Effector memory CD8-positive, alpha-beta T cell (primary cell): ENCODE data around the gene ASCL5.
A peak's percentile ranks its signal among the peaks of the same experiment; 100 is the strongest.

ENCODE experiments used
- ATAC-seq: fragments of 150-1000 bp; cut with Tn5 transposase; replicated peaks from 2 replicates; pipeline ENCODE4 v1.10.0; 2021; ENCODE audit warnings: mild to moderate bottlenecking, moderate library complexity
- DNase-seq, 3 experiments: peaks; one replicate each; pipeline ENCODE4 v3.0.0; 2021
- H3K27ac Mint-ChIP-seq, 2 donors: one replicate each; pipeline ENCODE4 v1.8.0; 2022; ENCODE audit warnings: mild to moderate bottlenecking in 2 of 2, mixed read lengths in 2 of 2, moderate library complexity in 2 of 2
- H3K27me3 Mint-ChIP-seq, 2 donors: one replicate each; pipeline ENCODE4 v1.8.0; 2022; ENCODE audit warnings: mixed read lengths in 2 of 2
- H3K36me3 Mint-ChIP-seq: one replicate; pipeline ENCODE4 v1.8.0; 2022; ENCODE audit warnings: mild to moderate bottlenecking, moderate library complexity, mixed read lengths; ENCODE audit not compliant: insufficient read depth
- H3K4me1 Mint-ChIP-seq, 2 donors: one replicate each; pipeline ENCODE4 v1.8.0; 2022; ENCODE audit warnings: low read depth in 2 of 2, mixed read lengths in 2 of 2
- H3K4me3 Mint-ChIP-seq, 2 donors: one replicate each; pipeline ENCODE4 v1.8.0; 2022; ENCODE audit warnings: mild to moderate bottlenecking in 2 of 2, mixed read lengths in 2 of 2, moderate library complexity in 2 of 2
- H3K9me3 Mint-ChIP-seq, 2 donors: one replicate each; pipeline ENCODE4 v1.8.0; 2022; ENCODE audit warnings: mixed read lengths in 2 of 2

The ASCL5 gene

GRCh38 chr1:201089596-201089995 is 37.4 kb downstream of the ASCL5 start:
- DNase-seq = no peak
- Mint-ChIP-seq H3K27me3 (peaks cover 47 to 66% of the 10 kb centered on the region in 2 donors), H3K4me3 (no peak overlapping the region), H3K27ac (no peak overlapping the region), H3K9me3 (no peaks in the 10 kb centered on the region), H3K36me3 (peaks cover 4% of the 10 kb centered on the region), H3K4me1 (no peaks in the 10 kb centered on the region)
- no peak for ATAC-seq

GRCh38 chr1:201088901-201089525 is 38.0 kb downstream of the ASCL5 start:
- ATAC-seq = no peak
- no peak for DNase-seq
- Mint-ChIP-seq H3K36me3 (peaks cover 4% of the 10 kb centered on the region), H3K9me3 (no peaks in the 10 kb centered on the region), H3K27me3 (peaks cover 46 to 66% of the 10 kb centered on the region in 2 donors), H3K4me1 (no peaks in the 10 kb centered on the region), H3K27ac (no peak overlapping the region), H3K4me3 (no peak overlapping the region)

GRCh38 chr1:201088395-201088794 is 38.6 kb downstream of the ASCL5 start:
- peaks cover 44 to 61% of the 10 kb centered on the region in 2 donors for H3K27me3 Mint-ChIP-seq
- no peaks in the 10 kb centered on the region for H3K4me1 Mint-ChIP-seq
- H3K4me3 Mint-ChIP-seq = no peak overlapping the region
- ATAC-seq (no peak), DNase-seq (no peak)
- H3K27ac Mint-ChIP-seq = no peak overlapping the region
- H3K9me3 Mint-ChIP-seq = no peaks in the 10 kb centered on the region
- peaks cover 4% of the 10 kb centered on the region for H3K36me3 Mint-ChIP-seq

- Mint-ChIP-seq H3K4me3 (no peak overlapping the region), H3K4me1 (no peaks in the 10 kb centered on the region), H3K27ac (no peak overlapping the region), H3K27me3 (peaks cover 32 to 51% of the 10 kb centered on the region in 2 donors), H3K9me3 (no peaks in the 10 kb centered on the region), H3K36me3 (peaks cover 4% of the 10 kb centered on the region)
- DNase-seq (peak in 2 of 3 experiments; percentile 12 to 22), ATAC-seq (peak; percentile 45)
Observed at GRCh38 chr1:201085902-201086735, 40.9 kb downstream of the ASCL5 start.

GRCh38 chr1:201084295-201084694 is 42.7 kb downstream of the ASCL5 start:
- Mint-ChIP-seq H3K36me3 (peaks cover 4% of the 10 kb centered on the region), H3K4me1 (no peaks in the 10 kb centered on the region), H3K27ac (no peak overlapping the region), H3K4me3 (no peak overlapping the region), H3K27me3 (peaks cover 32 to 45% of the 10 kb centered on the region in 2 donors), H3K9me3 (no peaks in the 10 kb centered on the region)
- DNase-seq (no peak), ATAC-seq (no peak)

GRCh38 chr1:201083741-201084140 is 43.2 kb downstream of the ASCL5 start:
- Mint-ChIP-seq H3K4me3 (no peak overlapping the region), H3K27me3 (peaks cover 28 to 40% of the 10 kb centered on the region in 2 donors), H3K9me3 (no peaks in the 10 kb centered on the region), H3K4me1 (no peaks in the 10 kb centered on the region), H3K27ac (no peak overlapping the region), H3K36me3 (no peaks in the 10 kb centered on the region)
- DNase-seq = no peak
- no peak for ATAC-seq

GRCh38 chr1:201080135-201080534 is 46.8 kb downstream of the ASCL5 start:
- ATAC-seq (no peak), DNase-seq (no peak)
- H3K36me3 Mint-ChIP-seq = no peaks in the 10 kb centered on the region
- peaks cover 11 to 28% of the 10 kb centered on the region in 2 donors for H3K27me3 Mint-ChIP-seq
- no peaks in the 10 kb centered on the region for H3K9me3 Mint-ChIP-seq
- H3K4me1 Mint-ChIP-seq = no peaks in the 10 kb centered on the region
- no peak overlapping the region for H3K4me3 Mint-ChIP-seq
- H3K27ac Mint-ChIP-seq = no peak overlapping the region

- Mint-ChIP-seq H3K4me1 (no peaks in the 10 kb centered on the region), H3K27me3 (peaks cover 0 to 17% of the 10 kb centered on the region in 2 donors), H3K9me3 (no peaks in the 10 kb centered on the region), H3K27ac (no peak overlapping the region), H3K4me3 (no peak overlapping the region), H3K36me3 (no peaks in the 10 kb centered on the region)
- no peak for ATAC-seq
- DNase-seq = no peak
Observed at GRCh38 chr1:201077736-201078135, 49.2 kb downstream of the ASCL5 start.

GRCh38 chr1:201077116-201077515 is 49.9 kb downstream of the ASCL5 start:
- no peaks in the 10 kb centered on the region for H3K36me3 Mint-ChIP-seq
- ATAC-seq (no peak), DNase-seq (no peak)
- H3K4me1 Mint-ChIP-seq = no peaks in the 10 kb centered on the region
- no peak overlapping the region for H3K27ac Mint-ChIP-seq
- no peaks in the 10 kb centered on the region for H3K9me3 Mint-ChIP-seq
- H3K4me3 Mint-ChIP-seq = no peak overlapping the region
- peaks cover 0 to 17% of the 10 kb centered on the region in 2 donors for H3K27me3 Mint-ChIP-seq

- no peaks in the 10 kb centered on the region for H3K36me3 Mint-ChIP-seq
Observed at GRCh38 chr1:201076092-201076491, 50.9 kb downstream of the ASCL5 start.

GRCh38 chr1:201074018-201074417 is 53.0 kb downstream of the ASCL5 start:
- Mint-ChIP-seq H3K27me3 (peaks cover 4 to 32% of the 10 kb centered on the region in 2 donors), H3K27ac (no peak overlapping the region), H3K36me3 (no peaks in the 10 kb centered on the region), H3K4me3 (no peak overlapping the region), H3K4me1 (peaks cover 0 to 7% of the 10 kb centered on the region in 2 donors), H3K9me3 (no peaks in the 10 kb centered on the region)
- DNase-seq = no peak
- no peak for ATAC-seq

More at GRCh38 chr1:201076092-201076491, 50.9 kb downstream of the ASCL5 start:
- H3K4me3 Mint-ChIP-seq = no peak overlapping the region
- ATAC-seq = no peak
- H3K27ac Mint-ChIP-seq = no peak overlapping the region
- H3K9me3 Mint-ChIP-seq = no peaks in the 10 kb centered on the region
- H3K27me3 Mint-ChIP-seq = peaks cover 0 to 17% of the 10 kb centered on the region in 2 donors
- DNase-seq = no peak
- H3K4me1 Mint-ChIP-seq = peaks cover 0 to 7% of the 10 kb centered on the region in 2 donors

GRCh38 chr1:201072922-201073321 is 54.1 kb downstream of the ASCL5 start:
- no peaks in the 10 kb centered on the region for H3K9me3 Mint-ChIP-seq
- no peak overlapping the region for H3K27ac Mint-ChIP-seq
- no peak for DNase-seq
- H3K27me3 Mint-ChIP-seq = peaks cover 6 to 37% of the 10 kb centered on the region in 2 donors
- no peak for ATAC-seq
- H3K36me3 Mint-ChIP-seq = no peaks in the 10 kb centered on the region
- H3K4me1 Mint-ChIP-seq = peaks cover 0 to 7% of the 10 kb centered on the region in 2 donors
- no peak overlapping the region for H3K4me3 Mint-ChIP-seq

GRCh38 chr1:201072149-201072548 is 54.8 kb downstream of the ASCL5 start:
- Mint-ChIP-seq H3K27me3 (peaks cover 6 to 34% of the 10 kb centered on the region in 2 donors), H3K4me1 (peaks cover 0 to 7% of the 10 kb centered on the region in 2 donors), H3K9me3 (no peaks in the 10 kb centered on the region), H3K4me3 (no peak overlapping the region), H3K27ac (no peak overlapping the region), H3K36me3 (no peaks in the 10 kb centered on the region)
- DNase-seq = no peak
- ATAC-seq = no peak

GRCh38 chr1:201069636-201070035 is 57.3 kb downstream of the ASCL5 start:
- no peaks in the 10 kb centered on the region for H3K36me3 Mint-ChIP-seq
- no peak overlapping the region for H3K27ac Mint-ChIP-seq
- H3K4me1 Mint-ChIP-seq = peaks cover 0 to 7% of the 10 kb centered on the region in 2 donors
- H3K27me3 Mint-ChIP-seq = peaks cover 6 to 42% of the 10 kb centered on the region in 2 donors
- H3K9me3 Mint-ChIP-seq = no peaks in the 10 kb centered on the region
- ATAC-seq = no peak
- no peak overlapping the region for H3K4me3 Mint-ChIP-seq
- no peak for DNase-seq
